Stomach (tissue), 4 donors: ENCODE measurements around the gene PSMB7.

ENCODE experiments used
- POLR2A ChIP-seq, 4 donors: fragments of 450-650 bp; IDR thresholded peaks; one replicate each; pipeline ENCODE4 v1.6.1; 2016; ENCODE audit warnings: antibody characterized with exemption in 4 of 4, control low read depth in 2 of 4, mild to moderate bottlenecking in 1 of 4, moderate library complexity in 1 of 4
- POLR2AphosphoS5 ChIP-seq, 3 donors: sonication (generic); formaldehyde crosslinking; IDR thresholded peaks; one replicate each; pipeline ENCODE4 v1.6.1; 2016; ENCODE audit warnings: antibody characterized with exemption in 3 of 3
- TF ChIP-seq, protein P1 (sequence below), 7 experiments: fragments of 450-650 bp in 4 of 7; fragments of 200-600 bp in 3 of 7; sonication (generic) in 3 of 7; IDR thresholded peaks; one replicate each; pipeline ENCODE4 v1.5.1; 2016 to 2019; ENCODE audit warnings: antibody characterized with exemption in 7 of 7, control low read depth in 2 of 7, mild to moderate bottlenecking in 1 of 7

DNA sequence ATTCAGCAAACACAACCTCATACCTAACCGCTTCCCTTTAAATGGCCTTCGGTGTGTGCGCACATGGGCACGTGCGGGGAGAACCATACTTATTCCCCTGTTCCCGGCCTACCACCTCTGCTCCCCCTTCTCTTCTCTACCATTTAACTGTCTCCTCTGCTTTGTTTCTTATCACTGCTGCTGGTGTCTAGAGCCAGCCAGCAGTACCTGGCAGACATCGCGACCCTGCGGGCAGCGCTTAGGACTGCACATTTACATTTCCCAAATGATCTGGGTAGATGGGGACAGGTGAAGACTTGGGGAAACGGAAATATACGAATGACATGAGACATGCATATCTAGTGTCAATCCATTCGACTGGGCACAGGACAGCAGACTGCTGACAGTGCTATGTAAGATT, 56.6 kb downstream of the PSMB7 start:
- TF ChIP-seq POLR2AphosphoS5 (IDR thresholded peaks at IDR 0.05) = no peak
- TF ChIP-seq, protein P1, sequence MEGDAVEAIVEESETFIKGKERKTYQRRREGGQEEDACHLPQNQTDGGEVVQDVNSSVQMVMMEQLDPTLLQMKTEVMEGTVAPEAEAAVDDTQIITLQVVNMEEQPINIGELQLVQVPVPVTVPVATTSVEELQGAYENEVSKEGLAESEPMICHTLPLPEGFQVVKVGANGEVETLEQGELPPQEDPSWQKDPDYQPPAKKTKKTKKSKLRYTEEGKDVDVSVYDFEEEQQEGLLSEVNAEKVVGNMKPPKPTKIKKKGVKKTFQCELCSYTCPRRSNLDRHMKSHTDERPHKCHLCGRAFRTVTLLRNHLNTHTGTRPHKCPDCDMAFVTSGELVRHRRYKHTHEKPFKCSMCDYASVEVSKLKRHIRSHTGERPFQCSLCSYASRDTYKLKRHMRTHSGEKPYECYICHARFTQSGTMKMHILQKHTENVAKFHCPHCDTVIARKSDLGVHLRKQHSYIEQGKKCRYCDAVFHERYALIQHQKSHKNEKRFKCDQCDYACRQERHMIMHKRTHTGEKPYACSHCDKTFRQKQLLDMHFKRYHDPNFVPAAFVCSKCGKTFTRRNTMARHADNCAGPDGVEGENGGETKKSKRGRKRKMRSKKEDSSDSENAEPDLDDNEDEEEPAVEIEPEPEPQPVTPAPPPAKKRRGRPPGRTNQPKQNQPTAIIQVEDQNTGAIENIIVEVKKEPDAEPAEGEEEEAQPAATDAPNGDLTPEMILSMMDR (IDR thresholded peaks at IDR 0.05) = no peak
- TF ChIP-seq POLR2A (IDR thresholded peaks at IDR 0.05) = no peak
